ENCODE data around the gene RINL. TPM values are rescaled to one million over a fixed set of nuclear protein-coding genes. Genes with fewer than 3 reads are reported as not detected.

Gene RINL
- total and polyA plus RNA-seq, 9 donors = 1.1 to 4.7 (median 2.6) TPM

- peak within 1 kb of the TSS; percentile 99 for H3K4me3 ChIP-seq
- H3K36me3 ChIP-seq = no peaks in the 10 kb centered on the region
- H3K27me3 ChIP-seq = no peaks in the 10 kb centered on the region
- DNase-seq = peak in 4 of 5 donors; percentile 99 to 100 (median 99)
- no peaks in the 10 kb centered on the region for H3K9me3 ChIP-seq
- H3K4me1 ChIP-seq (ENCODE audit: insufficient read depth) = peaks cover 13% of the 10 kb centered on the region
- TF ChIP-seq EP300 (IDR thresholded peaks at IDR 0.05) = peak; percentile 35
- peak; percentile 99 for TF ChIP-seq POLR2A (IDR thresholded peaks at IDR 0.05)
- TF ChIP-seq, protein P1, sequence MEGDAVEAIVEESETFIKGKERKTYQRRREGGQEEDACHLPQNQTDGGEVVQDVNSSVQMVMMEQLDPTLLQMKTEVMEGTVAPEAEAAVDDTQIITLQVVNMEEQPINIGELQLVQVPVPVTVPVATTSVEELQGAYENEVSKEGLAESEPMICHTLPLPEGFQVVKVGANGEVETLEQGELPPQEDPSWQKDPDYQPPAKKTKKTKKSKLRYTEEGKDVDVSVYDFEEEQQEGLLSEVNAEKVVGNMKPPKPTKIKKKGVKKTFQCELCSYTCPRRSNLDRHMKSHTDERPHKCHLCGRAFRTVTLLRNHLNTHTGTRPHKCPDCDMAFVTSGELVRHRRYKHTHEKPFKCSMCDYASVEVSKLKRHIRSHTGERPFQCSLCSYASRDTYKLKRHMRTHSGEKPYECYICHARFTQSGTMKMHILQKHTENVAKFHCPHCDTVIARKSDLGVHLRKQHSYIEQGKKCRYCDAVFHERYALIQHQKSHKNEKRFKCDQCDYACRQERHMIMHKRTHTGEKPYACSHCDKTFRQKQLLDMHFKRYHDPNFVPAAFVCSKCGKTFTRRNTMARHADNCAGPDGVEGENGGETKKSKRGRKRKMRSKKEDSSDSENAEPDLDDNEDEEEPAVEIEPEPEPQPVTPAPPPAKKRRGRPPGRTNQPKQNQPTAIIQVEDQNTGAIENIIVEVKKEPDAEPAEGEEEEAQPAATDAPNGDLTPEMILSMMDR (IDR thresholded peaks at IDR 0.05) = peak; percentile 36 to 76 (median 67)
- WGBS, 3 donors = 0 to 1% (median 0%) methylated on average over 34 to 50 of the region's 50 CpGs
- H3K27ac ChIP-seq = peak within 1 kb of the TSS; percentile 100
- intact Hi-C loops (cut with DNase I) = loop anchor here in 3 of 4 donors (1.0 to 10.0 kb wide), 4 partner anchors 49 to 213 kb away; partner anchors contain the start of genes ACTN4 (in 2 of the 3), NFKBIB (in 1 of the 3) and SIRT2 (in 1 of the 3)
Observed at GRCh38 chr19:38849860-38850435, 28.1 kb downstream of the RINL start, which contains the start of gene HNRNPL. Gene HNRNPL, minus strand, starts transcription at chr19:38849986. Its CDS starts 20 bp downstream, at chr19:38849966.

DNA sequence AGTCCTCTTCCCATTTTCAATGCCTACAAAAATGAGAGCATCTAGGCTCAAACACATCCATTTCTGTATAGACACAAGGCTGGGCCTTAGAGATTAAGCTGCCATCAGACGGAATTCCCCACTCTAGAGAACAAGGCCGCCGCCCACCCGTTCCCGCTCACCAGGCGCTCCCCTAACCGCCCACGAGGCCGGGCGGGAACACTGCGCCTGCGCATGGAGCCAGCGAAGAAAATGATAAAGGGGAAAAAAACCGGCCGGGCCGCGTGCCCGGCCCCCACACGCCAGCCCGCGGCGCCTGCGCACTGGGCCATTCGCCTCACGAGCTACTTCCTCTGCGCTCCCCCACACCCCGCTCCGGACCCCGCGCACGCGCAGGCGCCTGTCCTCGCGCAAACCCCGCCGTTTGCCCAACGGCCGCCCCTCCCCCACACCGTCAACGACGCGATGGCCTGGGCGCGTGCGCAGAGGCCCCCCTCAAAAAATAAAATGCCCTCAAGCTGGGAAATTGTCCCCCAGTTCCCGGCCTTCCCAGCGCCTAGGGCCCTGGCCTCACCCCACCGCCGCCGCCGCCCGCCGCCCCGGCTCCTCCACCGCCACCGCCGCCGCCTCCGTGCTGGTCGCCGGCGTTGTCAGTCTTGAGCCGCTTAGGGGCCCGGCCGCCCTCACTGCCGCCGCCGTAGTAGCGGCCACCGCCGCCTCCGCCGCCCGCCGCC, 28.8 kb downstream of the RINL start:
- 0% methylated on average over 53 to 76 of the region's 76 CpGs for WGBS, 3 donors
- no peaks in the 10 kb centered on the region for H3K27me3 ChIP-seq
- TF ChIP-seq, protein P1 (IDR thresholded peaks at IDR 0.05) = no peak
- TF ChIP-seq EP300 (IDR thresholded peaks at IDR 0.05) = no peak
- no peak for TF ChIP-seq POLR2A (IDR thresholded peaks at IDR 0.05)
- peak overlapping the region; percentile 100 for H3K27ac ChIP-seq
- H3K9me3 ChIP-seq = no peaks in the 10 kb centered on the region
- H3K4me3 ChIP-seq = peak overlapping the region; percentile 99
- intact Hi-C loops (cut with DNase I) = loop anchor here in 1 of 4 donors (10.0 kb wide), 1 partner anchor 205 kb away; the partner anchor contains the start of gene ACTN4
- H3K36me3 ChIP-seq = no peaks in the 10 kb centered on the region
- peak; percentile 98 to 99 (median 99) for DNase-seq
- H3K4me1 ChIP-seq (ENCODE audit: insufficient read depth) = peaks cover 13% of the 10 kb centered on the region

DNA sequence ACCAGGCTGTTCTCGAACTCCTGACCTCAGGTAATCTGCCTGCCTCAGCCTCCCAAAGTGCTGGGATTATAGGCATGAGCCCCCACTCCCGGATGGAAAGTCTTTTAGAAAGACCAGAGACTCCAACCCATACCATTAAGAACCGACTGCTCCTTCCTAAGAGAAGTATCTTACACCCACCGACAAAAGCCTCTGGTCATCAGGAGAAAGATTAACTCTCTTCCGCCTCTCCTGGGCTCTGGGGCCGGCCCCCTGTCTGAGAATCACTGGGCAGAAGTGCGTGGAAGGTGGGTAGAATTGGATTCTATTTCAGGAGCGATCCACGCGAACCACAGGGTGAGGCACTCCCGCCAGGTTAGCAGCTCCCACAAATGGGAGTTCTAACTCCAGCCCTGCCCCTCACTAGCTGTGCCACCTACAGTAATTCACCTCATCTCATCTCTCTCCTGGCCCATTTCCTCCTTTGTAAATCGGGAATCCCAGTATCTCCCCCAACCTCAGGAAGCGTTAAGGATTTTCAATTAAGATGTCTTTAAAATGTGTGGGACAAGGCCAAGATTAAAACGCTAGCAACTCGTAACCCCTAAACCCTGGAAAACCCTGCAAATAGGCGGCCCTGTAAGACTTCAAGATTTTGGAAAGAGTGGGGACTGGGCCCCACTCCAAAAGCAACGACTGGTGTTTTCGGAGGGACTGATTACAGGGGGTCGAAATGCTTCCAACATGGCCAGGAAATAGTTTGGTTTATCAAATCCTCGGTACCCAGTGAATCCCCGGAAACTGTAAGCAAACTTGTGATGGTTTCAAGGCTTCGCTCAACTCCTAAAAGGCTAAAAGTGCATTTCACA, 29.6 kb downstream of the RINL start:
- no peaks in the 10 kb centered on the region for H3K27me3 ChIP-seq
- H3K27ac ChIP-seq = peak overlapping the region in 1 of 2 donors; percentile 100
- no peak for TF ChIP-seq EP300 (IDR thresholded peaks at IDR 0.05)
- TF ChIP-seq, protein P1 (IDR thresholded peaks at IDR 0.05) = no peak
- peak in 1 of 5 donors; percentile 52 for DNase-seq
- 8 to 11% (median 9%) methylated on average over 22 of the region's 22 CpGs for WGBS, 3 donors
- peaks cover 13% of the 10 kb centered on the region for H3K4me1 ChIP-seq (ENCODE audit: insufficient read depth)
- intact Hi-C loops (cut with DNase I) = loop anchor here in 1 of 4 donors (10.0 kb wide), 1 partner anchor 204 kb away; the partner anchor contains the start of gene ACTN4
- peak overlapping the region; percentile 99 for H3K4me3 ChIP-seq
- no peaks in the 10 kb centered on the region for H3K36me3 ChIP-seq
- H3K9me3 ChIP-seq = no peaks in the 10 kb centered on the region

GRCh38 chr19:38846097-38846496, 32.0 kb downstream of the RINL start:
- intact Hi-C loops (cut with DNase I) = loop anchor here in 1 of 4 donors (10.0 kb wide), 1 partner anchor 201 kb away; the partner anchor contains the start of gene ACTN4
- WGBS, 3 donors = 64 to 72% (median 70%) methylated on average over 2 of the region's 2 CpGs
- Histone ChIP-seq H3K4me3 (no peak overlapping the region), H3K36me3 (no peaks in the 10 kb centered on the region), H3K4me1 (ENCODE audit: insufficient read depth) (peaks cover 10% of the 10 kb centered on the region), H3K27me3 (no peaks in the 10 kb centered on the region), H3K27ac (no peak overlapping the region), H3K9me3 (no peaks in the 10 kb centered on the region)
- DNase-seq = no peak
- TF ChIP-seq POLR2A (IDR thresholded peaks at IDR 0.05) = no peak
- TF ChIP-seq, protein P1 (IDR thresholded peaks at IDR 0.05) = no peak
- no peak for TF ChIP-seq EP300 (IDR thresholded peaks at IDR 0.05)

Measured in ovary (tissue), 9 donors.